Peyer's patch (tissue), 4 donors: ENCODE measurements around the gene EVL. TPM values are rescaled to one million over a fixed set of nuclear protein-coding genes. Genes with fewer than 3 reads are reported as not detected.
A peak's percentile ranks its signal among the peaks of the same experiment; 100 is the strongest.
"Not testable (repeated sequence)": the region's sequence is repeated elsewhere in the genome, so short reads cannot be mapped to it uniquely, and the experiment has no call there.

Experiments
- DNase-seq, 3 donors: peaks; one replicate each; pipeline ENCODE4 v3.0.0-alpha.2; 2017 to 2019
- H3K27ac ChIP-seq, 4 donors: fragments of 200-600 bp; sonication (generic); one replicate each; pipeline ENCODE4 v1.5.1; 2016 to 2019
- H3K27me3 ChIP-seq, 2 donors: fragments of 200-600 bp; sonication (generic); one replicate each; pipeline ENCODE4 v1.5.1; 2019
- H3K36me3 ChIP-seq, 3 donors: fragments of 200-600 bp; sonication (generic); one replicate each; pipeline ENCODE4 v1.5.1; 2016 to 2019
- H3K4me1 ChIP-seq, 4 donors: fragments of 200-600 bp; sonication (generic); one replicate each; pipeline ENCODE4 v1.5.1; 2016 to 2019
- H3K4me3 ChIP-seq, 4 donors: fragments of 200-600 bp; sonication (generic); 1 replicate in 3 of 4; 2 replicates in 1 of 4; pipeline ENCODE4 v1.5.1; 2016 to 2019; ENCODE audit warnings: mild to moderate bottlenecking in 1 of 4
- H3K9me3 ChIP-seq, 4 donors: fragments of 200-600 bp; sonication (generic); one replicate each; pipeline ENCODE4 v1.5.1; 2016 to 2019; ENCODE audit warnings: mild to moderate bottlenecking in 1 of 4
- CTCF ChIP-seq, 6 experiments: fragments of 450-650 bp in 4 of 6; fragments of 200-600 bp in 2 of 6; sonication (generic) in 1 of 6; IDR thresholded peaks; one replicate each; pipeline ENCODE4 v1.5.1; 2017 to 2019; ENCODE audit warnings: antibody characterized with exemption in 6 of 6, mild to moderate bottlenecking in 3 of 6, moderate library complexity in 1 of 6
- POLR2A ChIP-seq, 2 donors: fragments of 450-650 bp; IDR thresholded peaks; one replicate each; pipeline ENCODE4 v1.5.1; 2017; ENCODE audit warnings: antibody characterized with exemption in 2 of 2, mild to moderate bottlenecking in 2 of 2, moderate library complexity in 2 of 2
- total RNA-seq, 4 donors: library from RNA; depleted of rRNA; stranded (reverse); fragments of >200 nt; gene quantifications; one replicate each; pipeline ENCODE4 v1.1.0, GENCODE V29; 2016

The EVL gene
- total RNA-seq, 4 donors from 2014 or later, result 44.9 to 409 (median 110) TPM

DNA sequence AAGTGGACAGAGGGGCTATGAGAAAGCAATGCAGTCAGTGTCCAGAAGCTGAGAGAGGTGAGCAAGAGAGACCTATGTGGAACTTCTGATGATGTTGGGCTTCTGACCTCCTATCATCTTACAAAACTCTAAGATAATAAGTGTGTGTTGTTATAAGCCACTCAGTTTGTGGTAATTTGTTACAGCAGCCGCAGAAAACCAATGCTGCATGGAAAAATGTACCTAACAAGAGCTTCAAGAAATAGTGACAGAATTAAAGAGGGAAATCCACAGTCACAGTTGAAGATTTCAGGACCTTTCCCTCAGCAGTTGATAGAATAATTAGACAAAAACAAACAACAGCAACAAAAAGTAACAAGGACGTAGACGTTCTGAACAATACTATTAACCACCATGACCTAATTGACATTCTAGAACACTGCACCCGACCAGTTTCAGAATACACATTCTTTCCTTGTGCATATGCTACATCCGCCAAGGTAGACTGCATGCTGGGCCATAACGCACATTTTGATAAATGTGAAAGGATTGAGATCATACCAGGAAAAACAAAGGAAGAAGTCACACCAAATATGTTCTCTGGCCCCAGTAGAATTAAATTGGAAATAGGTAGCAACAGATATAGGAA lies 1.8 kb upstream of the EVL start:
- no peak for DNase-seq
- TF ChIP-seq CTCF (IDR thresholded peaks at IDR 0.05), result no peak
- TF ChIP-seq POLR2A (IDR thresholded peaks at IDR 0.05), result no peak
- H3K4me3 ChIP-seq, result no peak overlapping the region
- peaks cover 0 to 17% (median 8%) of the 10 kb centered on the region in 4 donors for H3K4me1 ChIP-seq
- peak overlapping the region; percentile 54 to 93 (median 77) for H3K27ac ChIP-seq
- H3K9me3 ChIP-seq, result no peaks in the 10 kb centered on the region
- no peaks in the 10 kb centered on the region for H3K27me3 ChIP-seq
- no peaks in the 10 kb centered on the region for H3K36me3 ChIP-seq

GRCh38 chr14:100064335-100065092 lies 708 bp upstream of the EVL start:
- H3K27ac ChIP-seq, result peak overlapping the region; percentile 80 to 93 (median 84)
- DNase-seq, result not testable (repeated sequence)

GRCh38 chr14:100065942-100066574 lies 836 bp downstream of the EVL start:
- TF ChIP-seq CTCF (IDR thresholded peaks at IDR 0.05), result no peak
- TF ChIP-seq POLR2A (IDR thresholded peaks at IDR 0.05), result peak in 1 of 2 donors; percentile 20
- Histone ChIP-seq H3K27me3 (no peaks in the 10 kb centered on the region), H3K9me3 (no peaks in the 10 kb centered on the region), H3K4me1 (peaks cover 0 to 20% (median 6%) of the 10 kb centered on the region in 4 donors), H3K36me3 (no peaks in the 10 kb centered on the region), H3K27ac (peak overlapping the region; percentile 80 to 93 (median 84)), H3K4me3 (peak overlapping the region; percentile 37 to 51 (median 46))
- peak in 2 of 3 donors; percentile 82 to 91 for DNase-seq

More at GRCh38 chr14:100064335-100065092, 708 bp upstream of the EVL start:
- peaks cover 0 to 19% (median 7%) of the 10 kb centered on the region in 4 donors for H3K4me1 ChIP-seq
- H3K9me3 ChIP-seq, H3K27me3 ChIP-seq, H3K36me3 ChIP-seq: not testable (repeated sequence)
- peak overlapping the region in 2 of 4 donors; percentile 37 to 51 for H3K4me3 ChIP-seq

DNA sequence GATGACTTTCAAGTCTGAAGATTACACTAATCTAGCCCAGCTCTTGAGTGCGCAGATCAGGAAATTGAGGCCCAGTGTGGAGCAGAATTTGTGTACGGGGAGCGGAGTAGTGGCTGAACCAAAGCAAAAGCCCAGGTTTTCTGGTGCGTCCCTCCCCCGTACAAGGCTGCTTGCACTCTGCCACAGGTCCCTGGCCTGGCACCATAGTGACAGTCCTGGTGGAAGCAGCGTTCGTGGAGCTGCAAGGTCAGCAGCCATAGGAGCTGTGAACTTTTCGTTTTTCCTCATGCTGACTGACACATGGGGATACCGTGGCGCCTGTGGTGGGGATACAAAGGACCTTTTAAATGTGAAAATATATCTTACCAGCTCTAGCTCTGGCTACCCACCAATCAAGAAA lies 1.7 kb downstream of the EVL start:
- no peaks in the 10 kb centered on the region for H3K36me3 ChIP-seq
- peaks cover 0 to 20% (median 6%) of the 10 kb centered on the region in 4 donors for H3K4me1 ChIP-seq
- DNase-seq, result peak in 1 of 3 donors; percentile 39
- H3K27me3 ChIP-seq, result no peaks in the 10 kb centered on the region
- no peak for TF ChIP-seq CTCF (IDR thresholded peaks at IDR 0.05)
- H3K27ac ChIP-seq, result peak overlapping the region; percentile 80 to 93 (median 84)
- H3K4me3 ChIP-seq, result peak overlapping the region; percentile 32 to 51 (median 40)
- no peaks in the 10 kb centered on the region for H3K9me3 ChIP-seq

DNA sequence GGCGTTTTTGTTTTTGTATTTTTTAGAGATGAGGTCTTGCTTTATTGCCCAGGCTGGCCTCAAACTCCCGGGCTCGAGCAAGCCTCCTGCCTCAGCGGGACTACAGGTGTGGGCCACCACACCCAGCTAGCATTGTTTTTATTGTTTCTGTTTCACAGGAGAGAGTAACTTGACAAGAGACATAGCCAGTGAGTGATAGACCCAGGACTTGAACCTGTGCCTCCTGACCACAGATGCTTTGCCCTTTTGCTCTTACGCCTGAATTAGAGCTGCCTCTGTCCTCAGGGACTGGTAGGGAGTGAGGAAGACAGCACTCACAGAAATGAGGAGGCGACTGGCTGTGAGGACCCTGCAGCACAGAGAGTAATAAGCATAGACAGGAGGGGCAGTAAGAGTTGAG lies 2.3 kb downstream of the EVL start:
- H3K4me3 ChIP-seq, result peak overlapping the region; percentile 32 to 51 (median 40)
- TF ChIP-seq CTCF (IDR thresholded peaks at IDR 0.05), result no peak
- TF ChIP-seq POLR2A (IDR thresholded peaks at IDR 0.05), result no peak
- DNase-seq, result no peak
- no peaks in the 10 kb centered on the region for H3K9me3 ChIP-seq
- no peaks in the 10 kb centered on the region for H3K27me3 ChIP-seq
- H3K4me1 ChIP-seq, result peaks cover 0 to 24% (median 8%) of the 10 kb centered on the region in 4 donors
- H3K27ac ChIP-seq, result peak overlapping the region; percentile 80 to 93 (median 84)
- no peaks in the 10 kb centered on the region for H3K36me3 ChIP-seq
